T-helper 1 cell treated with Interleukin-12 subunit alpha and Interleukin-12 subunit beta and Interleukin-4 antibody, amounts not matched to agents 30 ng/mL and 1 ng/mL, for 36 hours (primary cell): Measurements from ENCODE around the gene SYNJ2BP. TPM values are rescaled to one million over a fixed set of nuclear protein-coding genes. Genes with fewer than 3 reads are reported as not detected.
"Not testable (repeated sequence)": the region's sequence is repeated elsewhere in the genome, so short reads cannot be mapped to it uniquely, and the experiment has no call there.

Experiments
- intact Hi-C: fragments of 100-400 bp; cut with micrococcal nuclease; formaldehyde crosslinking; loops from one replicate; pipeline ENCODE4 v1.15.1; 2024
- total RNA-seq: library from RNA; stranded (reverse); gene quantifications from 2 replicates; pipeline ENCODE4 v1.2.3, GENCODE V29; 2022

SYNJ2BP gene, protein sequence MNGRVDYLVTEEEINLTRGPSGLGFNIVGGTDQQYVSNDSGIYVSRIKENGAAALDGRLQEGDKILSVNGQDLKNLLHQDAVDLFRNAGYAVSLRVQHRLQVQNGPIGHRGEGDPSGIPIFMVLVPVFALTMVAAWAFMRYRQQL
- total RNA-seq, result 7.8 and 8.1 TPM in 2 replicates

DNA sequence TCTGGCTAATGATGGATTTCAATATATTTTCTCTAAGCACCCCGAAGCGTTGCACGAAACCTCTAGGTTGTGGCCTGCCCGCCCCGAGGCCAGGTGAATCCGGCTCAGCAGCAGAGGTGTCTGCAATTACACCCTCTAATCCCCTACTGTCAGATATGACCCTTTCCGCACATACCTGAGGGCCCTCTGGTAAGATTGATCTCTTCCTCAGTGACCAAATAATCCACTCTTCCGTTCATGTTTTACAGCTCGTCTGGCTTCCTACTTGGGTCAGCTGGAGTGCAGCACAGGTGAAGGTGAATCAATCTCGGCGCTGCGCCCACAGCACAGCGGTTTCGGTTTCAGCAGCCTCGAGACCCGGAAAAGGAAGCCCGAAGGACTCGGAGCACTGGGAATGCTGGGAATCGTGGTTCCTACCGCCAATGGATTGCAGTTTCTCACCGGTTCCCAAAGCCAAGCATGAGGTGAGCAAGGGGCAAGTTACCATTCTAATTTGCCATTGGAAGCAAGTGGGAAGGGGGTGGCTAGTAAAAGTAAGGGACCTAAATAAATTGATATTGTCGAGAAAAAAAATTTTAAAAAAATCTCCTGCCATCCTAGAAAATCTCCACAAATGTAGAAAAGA, at the start of gene SYNJ2BP:
Gene SYNJ2BP (minus strand): TSS at position 366 of the 625 bp plus-strand sequence. CDS start 127 bp downstream, at position 239.
- intact Hi-C loops, result loop anchor here (2.0 kb wide), 1 partner anchor 58 kb away; the partner anchor contains the start of gene COX16

DNA sequence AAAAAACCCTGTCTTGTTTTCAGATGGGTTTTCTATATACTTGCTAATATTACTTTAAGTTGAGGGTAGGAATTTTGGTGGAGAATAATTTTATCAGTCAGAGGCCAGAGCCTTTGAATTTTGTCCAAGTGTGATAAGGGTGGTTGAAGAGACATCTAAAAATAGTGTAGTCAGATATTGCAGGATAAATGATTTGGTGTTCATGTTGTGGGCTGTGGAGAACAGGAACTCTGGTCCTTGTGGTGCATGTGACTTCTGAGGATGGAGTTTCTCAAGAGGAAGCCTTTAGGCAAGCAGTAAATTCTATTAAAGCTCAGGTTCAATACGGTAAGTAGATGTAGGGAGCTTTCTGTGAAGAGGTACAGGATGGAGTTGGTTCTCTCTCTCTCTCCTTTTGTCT, 37.8 kb upstream of the SYNJ2BP start:
- intact Hi-C loops, result no loop called here

DNA sequence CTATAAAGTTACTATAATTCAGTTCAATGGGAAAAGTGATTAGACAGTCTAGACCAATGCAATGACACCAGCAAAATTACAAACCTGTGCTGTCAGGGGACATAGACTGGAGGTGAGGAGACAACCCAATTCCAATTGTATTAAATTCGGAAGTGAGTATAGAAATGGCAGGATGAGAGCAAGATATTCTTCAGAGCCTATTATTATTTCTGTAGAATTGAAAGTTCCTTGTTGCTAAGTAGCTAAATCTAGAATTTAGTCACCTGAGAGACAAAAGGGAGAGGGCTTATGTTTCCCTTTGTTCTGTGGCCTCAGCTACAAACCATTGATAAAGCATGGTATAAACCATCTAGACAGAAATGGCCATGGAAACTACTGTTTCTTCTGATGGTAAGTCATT, 35.0 kb upstream of the SYNJ2BP start, which contains the start of gene ADAM21:
Gene ADAM21 (plus strand): TSS at position 301 of the 400 bp plus-strand sequence. CDS start 5,326 bp downstream, outside the sequence.
- intact Hi-C loops, result no loop called here

DNA sequence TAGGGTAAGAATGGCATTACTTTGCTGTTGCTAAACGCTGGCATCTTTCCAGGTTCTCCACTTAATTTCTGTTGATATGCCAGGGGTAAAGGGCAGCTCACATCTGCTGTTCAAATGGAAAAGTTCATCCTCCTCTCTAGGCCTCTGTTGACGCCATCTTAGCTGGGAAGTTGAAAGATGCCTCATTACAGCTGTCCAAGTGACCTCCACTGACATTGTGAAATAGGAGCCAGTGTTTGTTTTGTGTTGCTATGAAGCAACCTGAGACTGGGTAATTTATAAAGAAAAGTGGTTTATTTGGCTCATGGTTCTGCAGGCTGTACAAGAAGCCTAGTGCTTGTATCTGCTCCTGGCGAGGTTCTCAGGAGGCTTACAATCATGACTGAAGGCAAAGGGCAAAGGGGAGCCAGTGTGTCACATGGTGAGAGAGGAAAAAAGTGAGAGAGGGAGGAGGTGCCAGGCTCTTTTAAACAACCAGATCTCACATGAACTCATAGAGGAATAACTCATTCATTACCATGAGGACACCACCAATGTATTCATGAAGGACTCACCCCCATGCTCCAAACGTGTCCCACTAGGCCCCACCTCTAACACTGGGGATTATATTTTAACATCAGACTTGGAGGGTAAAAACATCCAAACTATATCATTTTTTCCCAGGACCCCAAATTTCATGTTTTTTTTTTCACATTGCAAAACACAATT, 31.9 kb upstream of the SYNJ2BP start:
- intact Hi-C loops, result no loop called here

DNA sequence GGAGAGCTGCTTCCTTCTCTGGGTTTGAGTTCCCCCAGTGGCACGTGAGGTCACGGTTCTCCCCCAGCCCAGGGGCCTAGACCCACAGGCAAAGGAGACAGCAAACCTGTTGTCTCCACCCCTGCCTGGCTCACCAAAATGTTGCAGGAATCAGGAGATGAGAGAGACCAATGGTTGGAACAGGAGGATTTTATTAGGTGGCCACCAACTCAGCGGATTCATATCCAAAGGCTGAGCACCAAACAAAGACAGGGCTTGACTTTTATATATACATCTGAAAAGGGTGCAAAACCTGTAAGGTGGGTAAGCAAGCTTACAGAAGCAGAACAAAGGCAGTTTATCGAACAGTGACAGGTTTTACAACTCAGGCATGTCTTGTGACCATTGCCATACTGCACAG, 25.9 kb upstream of the SYNJ2BP start:
- intact Hi-C loops, result no loop called here

DNA sequence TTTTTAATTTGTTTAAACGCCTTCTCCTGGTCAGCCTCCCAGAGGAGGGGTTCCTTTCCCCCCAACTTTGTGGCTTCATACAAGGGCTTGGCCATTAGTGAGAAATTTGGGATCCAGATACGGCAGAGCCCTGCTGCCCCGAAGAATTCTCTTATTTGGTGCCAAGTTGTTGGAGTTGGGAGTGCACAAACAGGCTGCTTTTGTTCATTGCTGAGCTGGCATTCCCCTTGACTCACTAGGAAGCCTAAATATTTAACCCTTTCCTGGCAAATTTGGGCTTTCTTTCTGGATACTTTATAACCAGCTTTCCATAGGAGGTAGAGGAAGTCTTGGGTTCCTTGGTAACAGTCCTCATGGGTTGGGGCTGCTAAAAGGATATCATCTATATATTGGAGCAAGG, 24.8 kb upstream of the SYNJ2BP start:
- intact Hi-C loops, result no loop called here

DNA sequence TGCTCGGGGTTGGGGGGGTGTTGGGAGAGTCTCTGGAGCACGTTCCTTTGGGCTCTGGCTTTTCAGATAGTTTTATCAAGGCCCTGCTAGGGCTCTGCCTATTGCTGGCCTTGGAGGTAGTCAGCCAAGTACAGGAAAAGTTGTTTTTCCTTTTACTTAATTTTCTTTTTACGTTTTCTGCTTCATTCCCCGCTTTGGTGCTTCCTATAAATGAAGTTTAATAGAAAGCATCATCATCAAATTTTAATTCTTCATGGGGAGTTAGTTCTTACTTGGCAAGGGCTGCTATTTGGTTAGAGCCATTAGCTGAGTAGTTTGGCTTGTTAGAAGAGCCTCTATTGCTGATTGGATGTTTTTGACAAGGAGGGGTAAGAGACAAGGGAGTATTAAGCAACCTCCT, 20.0 kb upstream of the SYNJ2BP start:
- intact Hi-C loops, result no loop called here

DNA sequence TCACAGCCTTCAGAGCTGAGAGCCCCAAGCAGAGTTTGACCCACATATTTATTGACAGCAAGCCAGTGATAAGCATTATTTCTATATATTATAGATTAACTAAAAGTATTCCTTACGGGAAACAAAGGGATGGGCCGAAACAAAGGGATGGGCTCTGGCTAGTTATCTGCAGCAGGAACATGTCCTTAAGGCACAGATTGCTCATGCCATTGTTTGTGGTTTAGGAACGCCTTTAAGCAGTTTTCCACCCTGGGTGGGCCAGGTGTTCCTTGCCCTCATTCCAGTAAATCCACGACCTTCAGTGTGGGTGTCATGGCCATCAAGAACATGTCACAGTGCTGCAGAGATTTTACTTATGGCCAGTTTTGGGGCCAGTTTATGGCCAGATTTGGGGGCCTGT, 9.7 kb upstream of the SYNJ2BP start:
- intact Hi-C loops, result not testable (repeated sequence)

DNA sequence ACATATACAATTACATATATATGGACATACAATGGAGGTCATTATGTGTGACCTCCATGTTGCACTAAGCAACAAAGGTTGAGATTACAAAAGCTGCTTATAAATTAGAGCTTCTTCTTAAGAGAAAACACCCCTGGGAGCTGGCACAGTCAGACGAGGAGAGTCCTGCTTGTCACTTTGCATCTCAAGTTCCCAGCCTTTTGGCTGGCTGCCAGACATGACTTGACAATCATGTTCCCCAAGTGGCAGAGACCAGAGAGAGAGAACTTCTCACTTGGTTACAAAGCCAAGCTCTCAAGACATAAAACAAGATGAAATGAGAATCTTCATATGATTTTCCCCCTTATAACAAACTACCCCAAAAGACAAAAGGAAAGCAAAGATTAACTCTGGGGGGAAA, 8.5 kb upstream of the SYNJ2BP start:
- intact Hi-C loops, result no loop called here

DNA sequence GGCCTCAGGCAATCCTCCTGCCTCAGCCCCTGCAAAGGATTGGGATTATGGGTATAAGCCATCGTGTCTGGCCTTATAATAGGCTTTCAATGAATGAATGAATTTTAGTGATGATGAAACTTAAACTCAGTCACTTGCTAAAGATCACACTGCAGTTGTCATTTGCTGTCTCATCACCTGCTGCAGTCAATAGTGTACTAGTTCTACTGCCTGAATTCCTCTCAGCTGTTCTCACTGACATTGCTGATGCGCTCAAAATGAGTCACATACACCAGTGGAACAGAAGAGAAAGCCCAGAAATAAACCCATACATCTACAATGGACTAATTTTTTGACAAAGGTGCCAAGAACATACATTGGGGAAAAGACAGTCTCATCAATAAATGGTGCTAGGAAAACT, 5.6 kb upstream of the SYNJ2BP start:
- intact Hi-C loops, result no loop called here

DNA sequence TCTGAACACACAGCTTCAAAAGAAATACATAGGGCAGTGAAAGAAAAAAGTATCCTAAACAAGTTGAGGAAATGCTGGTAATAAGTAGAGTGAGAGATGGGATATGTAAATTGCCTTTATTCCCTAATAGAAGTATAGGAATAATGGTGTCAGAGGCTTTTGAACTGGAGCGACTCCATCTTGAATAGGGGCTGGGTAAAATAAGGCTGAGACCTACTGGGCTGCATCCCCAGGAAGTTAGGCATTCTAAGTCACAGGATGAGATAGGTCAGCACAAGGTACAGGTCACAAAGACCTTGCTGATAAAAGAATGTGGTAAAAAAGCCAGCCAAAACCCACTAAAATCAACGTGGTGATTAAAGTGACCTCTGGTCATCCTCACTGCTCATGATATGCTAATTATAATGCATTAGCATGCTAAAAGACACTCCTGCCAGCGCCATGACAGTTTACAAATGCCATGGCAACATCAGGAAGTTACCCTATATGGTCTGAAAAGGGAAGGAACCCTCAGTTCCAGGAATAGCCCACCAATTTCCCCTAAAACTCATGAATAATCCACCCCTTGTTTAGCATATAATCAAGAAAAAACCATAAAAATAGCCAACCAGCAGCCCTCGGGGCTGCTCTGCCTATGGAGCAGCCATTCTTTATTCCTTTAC, 2.5 kb upstream of the SYNJ2BP start:
- intact Hi-C loops, result not testable (repeated sequence)

DNA sequence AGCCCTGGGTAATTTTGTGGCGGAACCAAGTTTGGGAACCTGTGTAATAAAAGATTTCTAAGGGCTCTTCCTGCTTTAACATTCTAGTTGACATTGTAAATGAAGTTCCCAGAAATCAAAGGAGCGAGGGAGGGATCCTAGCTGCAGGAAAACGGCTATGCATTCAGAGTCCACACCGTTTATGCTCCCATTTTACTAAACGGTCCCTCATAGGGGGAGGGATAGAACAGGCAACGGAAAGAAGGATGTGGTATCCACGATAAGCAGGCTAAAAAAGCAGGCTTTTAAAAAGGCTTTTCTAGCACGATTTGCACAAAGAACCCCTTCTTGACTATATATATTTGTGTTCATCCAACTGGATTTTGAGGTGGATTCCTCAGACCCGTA, 559 bp downstream of the SYNJ2BP start:
- intact Hi-C loops, result loop anchor here (2.0 kb wide), 1 partner anchor 58 kb away; the partner anchor contains the start of gene COX16

DNA sequence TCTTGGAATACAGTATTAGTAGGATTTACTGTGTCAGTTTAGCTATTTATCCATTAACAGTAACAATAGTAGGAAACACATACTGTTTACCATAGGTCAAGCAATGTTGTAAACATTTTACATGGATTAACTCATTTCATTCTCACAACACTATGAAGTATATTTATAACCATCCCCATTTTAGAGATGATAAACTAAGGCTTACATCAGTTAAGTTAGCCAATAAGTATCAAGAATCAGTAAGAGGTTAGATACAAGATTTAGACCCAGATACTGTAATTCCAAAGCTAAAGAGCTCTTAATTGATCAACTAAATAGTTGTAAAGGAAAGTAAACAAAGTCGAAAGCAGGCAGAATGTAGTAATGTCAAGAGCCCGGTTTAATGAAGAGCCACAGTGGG, 1.1 kb downstream of the SYNJ2BP start:
- intact Hi-C loops, result loop anchor here (2.0 kb wide), 1 partner anchor 57 kb away; the partner anchor contains the start of gene COX16

DNA sequence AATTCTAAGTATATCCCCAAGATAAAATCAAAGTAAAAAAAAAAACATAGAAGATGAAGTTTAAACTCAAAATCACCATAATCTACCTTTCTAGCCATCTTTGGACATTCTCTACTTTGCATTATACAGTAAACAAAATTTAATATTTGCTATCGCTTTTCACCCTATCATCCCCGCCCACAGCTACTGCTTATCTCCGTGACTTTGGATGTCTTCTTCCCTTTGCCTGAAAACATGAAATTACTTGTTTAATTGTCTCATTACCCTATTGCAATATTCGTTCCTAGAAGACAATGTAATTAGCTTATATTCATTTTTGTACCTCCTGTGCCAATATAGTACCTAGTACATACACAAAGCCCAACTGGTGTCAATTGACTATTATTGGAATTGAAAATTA, 9.3 kb downstream of the SYNJ2BP start:
- intact Hi-C loops, result no loop called here

DNA sequence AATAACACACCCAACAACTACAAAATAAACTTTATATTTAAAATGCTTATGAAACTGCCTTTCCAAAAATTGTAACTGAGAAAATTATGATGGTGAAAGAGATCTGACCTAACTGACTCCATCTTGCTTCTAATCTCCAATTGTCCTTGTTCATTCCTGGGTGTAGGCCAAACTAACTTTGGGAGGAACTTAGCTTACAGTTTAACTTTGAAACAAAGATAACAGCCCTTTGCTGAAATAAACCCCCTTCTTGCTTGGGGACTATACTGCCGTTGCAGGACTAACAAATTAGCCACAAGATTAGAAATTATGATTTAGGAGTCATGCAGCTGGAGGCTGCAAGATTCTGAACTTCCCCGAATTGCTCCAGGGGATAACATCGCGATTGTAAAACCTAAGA, 10.7 kb downstream of the SYNJ2BP start:
- intact Hi-C loops, result not testable (repeated sequence)

DNA sequence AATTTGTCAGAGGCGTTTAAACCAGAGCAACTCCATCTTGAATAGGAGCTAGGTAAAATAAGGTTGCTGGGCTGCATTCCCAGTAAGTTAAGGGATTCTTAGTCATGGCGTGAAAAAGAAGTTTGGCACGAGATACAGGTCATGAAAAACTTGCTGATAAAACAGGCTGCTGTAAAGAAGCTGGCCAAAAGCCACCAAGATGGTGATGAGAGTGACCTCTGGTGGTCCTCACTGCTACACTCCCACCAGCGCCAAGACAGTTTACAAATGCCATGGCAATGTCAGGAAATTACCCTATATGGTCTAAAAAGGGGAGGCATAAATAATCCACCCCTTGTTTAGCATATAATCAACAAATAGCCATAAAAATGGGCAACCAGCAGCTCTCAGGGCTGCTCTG, 13.6 kb downstream of the SYNJ2BP start:
- intact Hi-C loops, result not testable (repeated sequence)

DNA sequence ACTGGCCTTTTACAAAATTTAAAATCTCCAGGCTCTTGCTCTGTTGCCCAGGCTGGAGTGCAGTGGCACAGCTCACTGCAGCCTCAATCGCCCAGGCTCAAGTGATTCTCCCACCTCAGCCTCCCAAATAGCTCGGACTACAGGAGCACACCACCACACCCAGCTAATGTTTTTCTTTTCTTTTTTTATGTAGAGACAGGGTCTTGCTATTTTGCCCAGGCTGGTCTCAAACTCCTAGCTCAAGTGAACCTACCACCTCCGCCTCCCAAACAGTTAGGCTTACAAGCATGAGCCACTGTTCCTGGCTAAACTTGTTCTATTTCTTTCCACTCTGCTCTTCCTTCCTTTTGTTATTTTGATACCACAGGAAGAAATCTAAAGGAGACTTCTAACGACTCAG, 15.2 kb downstream of the SYNJ2BP start:
- intact Hi-C loops, result no loop called here

DNA sequence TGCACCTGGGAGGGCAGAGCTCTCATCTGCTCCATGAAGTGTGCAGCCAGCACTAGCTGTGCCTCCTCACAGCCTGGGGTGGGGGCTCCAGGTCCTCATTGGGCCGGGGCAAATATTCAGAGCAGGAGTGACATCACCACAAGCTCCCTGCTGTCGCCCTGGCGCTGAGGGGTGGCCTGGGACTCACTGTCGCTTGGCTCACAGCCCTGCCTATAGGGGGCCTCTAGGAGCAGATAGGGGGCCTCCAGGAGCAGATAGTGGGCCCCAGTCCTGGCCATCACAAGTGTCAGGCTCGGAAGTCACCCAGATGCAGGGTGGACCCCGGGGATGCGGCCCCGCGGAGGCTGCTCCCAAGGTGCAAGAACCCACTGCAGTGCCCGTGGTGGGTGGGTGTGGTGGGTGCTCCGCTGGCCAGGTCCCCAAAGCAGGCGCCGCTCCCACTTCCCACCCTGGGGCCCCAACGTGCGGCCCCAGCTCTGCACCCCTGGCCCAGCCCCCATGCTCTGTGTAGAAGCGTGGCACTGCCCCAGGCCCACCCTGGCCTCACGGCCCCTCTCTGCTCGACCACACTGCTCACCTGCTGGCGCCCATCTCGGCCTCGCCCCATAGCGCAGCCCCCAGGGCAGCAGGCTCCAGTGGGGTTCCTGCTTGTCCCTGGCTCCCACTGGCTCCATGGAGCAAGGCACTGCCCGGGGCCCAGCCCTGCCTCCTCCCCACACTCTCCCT, 18.0 kb downstream of the SYNJ2BP start:
- intact Hi-C loops, result no loop called here

DNA sequence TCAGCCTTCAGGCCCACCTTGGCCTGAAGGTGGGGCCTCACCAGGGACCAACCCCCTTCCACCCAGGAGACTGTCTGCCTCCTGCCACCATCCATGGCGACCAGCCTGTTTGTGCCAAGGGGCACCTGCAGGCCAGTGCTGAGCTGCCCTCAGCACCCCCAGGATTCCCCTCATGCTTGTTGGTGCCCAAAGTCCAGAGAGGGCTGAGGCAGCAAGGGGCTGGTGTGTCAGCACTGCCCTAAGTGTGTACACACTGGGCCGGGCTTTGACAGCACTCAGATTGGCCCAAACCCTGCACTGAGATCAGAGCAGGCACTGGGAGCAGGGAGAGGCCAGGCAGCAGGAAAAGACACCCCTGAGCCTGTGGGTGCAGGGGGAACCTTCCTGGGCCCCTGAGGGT, 18.6 kb downstream of the SYNJ2BP start:
- intact Hi-C loops, result no loop called here

DNA sequence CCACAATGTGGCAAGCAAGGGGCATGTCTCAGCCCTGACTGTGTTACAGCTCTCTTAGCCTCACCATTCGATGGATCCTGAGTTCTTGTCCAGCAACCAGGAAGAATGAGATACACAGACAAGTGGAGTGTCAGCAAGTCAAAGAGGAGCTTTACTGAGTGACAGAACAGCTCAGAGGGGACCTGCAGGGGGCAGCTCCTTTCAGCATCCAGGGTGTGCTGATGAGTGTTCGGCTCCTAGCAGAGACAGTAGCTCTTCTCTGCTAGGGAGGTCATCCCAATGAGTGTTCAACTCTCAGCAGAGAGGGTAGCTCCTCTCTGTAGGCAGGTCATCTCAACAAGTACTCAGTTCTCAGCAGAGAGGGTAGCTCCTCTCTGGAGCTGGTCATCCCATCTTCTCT, 19.1 kb downstream of the SYNJ2BP start:
- intact Hi-C loops, result no loop called here

DNA sequence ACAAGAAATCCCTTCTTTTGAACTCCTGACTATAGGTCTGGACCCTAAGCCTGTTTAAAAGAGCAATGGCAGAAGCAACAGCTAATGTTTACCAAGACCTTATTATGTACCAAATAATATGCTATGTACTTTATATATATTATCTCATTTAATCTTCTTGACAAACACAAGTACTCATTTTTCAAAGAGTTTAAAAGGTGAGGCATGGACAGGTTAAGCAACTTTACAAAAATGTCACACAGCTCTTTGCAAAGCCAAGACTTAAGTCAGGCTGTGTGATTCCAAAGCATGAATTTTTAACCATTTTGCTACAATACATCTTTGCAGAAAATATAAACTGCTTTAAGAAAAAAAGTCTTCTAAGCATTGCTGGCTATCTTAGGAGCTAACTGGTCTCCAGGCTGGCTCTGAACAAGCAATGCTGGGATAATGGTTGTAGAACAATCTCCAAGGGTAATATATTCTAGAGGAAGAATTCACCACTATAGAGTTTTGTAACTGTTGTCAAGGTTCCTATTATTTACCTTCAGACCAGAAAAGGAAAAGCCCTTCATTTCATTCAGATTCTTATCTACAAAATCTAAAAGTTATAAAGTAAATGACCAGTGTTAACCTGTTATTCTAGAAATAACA, 22.1 kb downstream of the SYNJ2BP start:
- intact Hi-C loops, result no loop called here
